Adrenal gland (tissue), 12 donors: ENCODE results near the gene LIN7B. TPM values are rescaled to one million over a fixed set of nuclear protein-coding genes. Genes with fewer than 3 reads are reported as not detected.

Experiments
- DNase-seq, 7 donors: peaks; one replicate each; pipeline ENCODE4 v3.0.0-alpha.2; 2019 to 2020
- H3K27ac ChIP-seq, 5 donors: fragments of 200-600 bp; sonication (generic) in 4 of 5; 1 replicate in 3 of 5; 2 replicates in 2 of 5; pipeline versions ENCODE4 v1.5.1 to v1.8.0; 2016 to 2020; ENCODE audit warnings: mild to moderate bottlenecking in 1 of 5
- H3K27me3 ChIP-seq: fragments of 200-600 bp; 2 replicates; pipeline ENCODE4 v1.8.0; 2021
- H3K36me3 ChIP-seq, 2 donors: fragments of 200-600 bp; replicated peaks in 1 of 2; 1 replicate in 1 of 2; 2 replicates in 1 of 2; pipeline versions ENCODE4 v1.5.1 to v1.8.0; 2018 to 2022
- H3K4me1 ChIP-seq, 2 donors: fragments of 200-600 bp; replicated peaks in 1 of 2; 1 replicate in 1 of 2; 2 replicates in 1 of 2; pipeline versions ENCODE4 v1.5.1 to v1.8.0; 2018 to 2021
- H3K4me3 ChIP-seq, 4 donors: fragments of 200-600 bp; sonication (generic) in 3 of 4; one replicate each; pipeline ENCODE4 v1.5.1; 2016 to 2018
- H3K9me3 ChIP-seq, 3 donors: fragments of 200-600 bp; sonication (generic) in 1 of 3; replicated peaks in 1 of 3; 1 replicate in 2 of 3; 2 replicates in 1 of 3; pipeline versions ENCODE4 v1.5.1 to v1.8.0; 2016 to 2021
- CTCF ChIP-seq, 6 experiments: fragments of 450-650 bp in 4 of 6; fragments of 200-600 bp in 2 of 6; sonication (generic) in 1 of 6; IDR thresholded peaks; 1 replicate in 5 of 6; 2 replicates in 1 of 6; pipeline versions ENCODE4 v1.5.1 to v1.8.0; 2016 to 2021; ENCODE audit warnings: antibody characterized with exemption in 6 of 6, mild to moderate bottlenecking in 2 of 6, moderate library complexity in 1 of 6
- POLR2A ChIP-seq, 2 donors: fragments of 450-650 bp; IDR thresholded peaks; one replicate each; pipeline ENCODE4 v1.6.1; 2017; ENCODE audit warnings: antibody characterized with exemption in 2 of 2, mild to moderate bottlenecking in 2 of 2, moderate library complexity in 1 of 2
- WGBS, 4 donors: extraction: QIAGEN DNeasy Blood & Tissue Kit in 2 of 4; methylation state at CpG; one replicate each; pipeline versions ENCODE4 v1.1.5 to v1.1.7; 2013 to 2017; 5-methylcytosine and 5-hydroxymethylcytosine counted together
- intact Hi-C, 2 donors: fragments of 100-400 bp; cut with DNase I; formaldehyde crosslinking; loops; one replicate each; pipeline versions ENCODE4 v1.14.1 to v1.15.0; 2022 to 2023
- polyA plus RNA-seq, 3 donors: library from polyadenylated mRNA; stranded (reverse); fragments of 200-250 nt in 2 of 3; fragments of 350-450 nt in 1 of 3; fragmentation: Illumina TruSeq in 1 of 3; extraction: RNeasy Lipid Tissue Mini Kit (QIAGEN cat#74804) in 1 of 3; gene quantifications; one replicate each; pipeline ENCODE4 v1.2.3, GENCODE V29; 2013 to 2014
- total RNA-seq, 9 donors: library from RNA; depleted of rRNA in 4 of 9; stranded (reverse); fragments of >200 nt in 4 of 9; fragments of 120-200 nt in 1 of 9; fragmentation: NEBNext Ultra II Directional in 1 of 9; extraction: Animal tissue kit (Norgen Biotek cat#: 25700) in 1 of 9; gene quantifications; one replicate each; pipeline versions ENCODE4 v1.1.0 to v1.2.4, GENCODE V29; 2013 to 2023
- donor health status: healthy with polysubstance abuse.
- donor health status: Bipolar disorder and iron deficiency.
- donor health status: DM: yes; HTN: yes; CAD: no.
- donor health status: DM: no; HTN: no; CAD: no.
- donor health status: DM: no; HTN: no; CAD: no.
- donor health status: DM: yes; HTN: yes; CAD: no.

The LIN7B gene
- total and polyA plus RNA-seq, 12 donors, result 4.4 to 35.2 (median 11.1) TPM

DNA sequence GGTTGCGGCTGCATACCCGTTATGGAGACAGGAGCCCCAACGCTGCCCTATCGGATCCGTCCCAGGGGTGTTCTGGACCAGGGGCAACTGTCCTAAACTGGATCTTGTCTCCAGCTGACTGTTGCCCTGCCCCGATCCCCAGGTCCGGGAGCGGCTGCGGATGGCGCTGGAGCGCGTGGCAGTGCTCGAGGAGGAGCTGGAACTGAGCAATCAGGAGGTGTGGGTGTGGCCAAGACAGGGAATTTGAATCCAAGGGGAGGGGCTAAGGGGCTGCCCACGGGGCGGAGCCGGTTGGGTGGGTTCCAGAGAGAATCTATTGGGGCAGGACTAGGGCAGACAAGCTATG lies 15.0 kb downstream of the LIN7B start:
- Histone ChIP-seq H3K36me3 (no peaks in the 10 kb centered on the region), H3K27me3 (no peaks in the 10 kb centered on the region), H3K27ac (no peak overlapping the region), H3K9me3 (no peaks in the 10 kb centered on the region), H3K4me1 (peaks cover 0 to 19% of the 10 kb centered on the region in 2 donors), H3K4me3 (no peak overlapping the region)
- intact Hi-C loops, result no loop called here
- peak in 1 of 7 donors; percentile 51 for DNase-seq
- WGBS, 4 donors, result 35 to 76% (median 69%) methylated on average over 5 to 16 of the region's 16 CpGs
- no peak for TF ChIP-seq POLR2A (IDR thresholded peaks at IDR 0.05)
- TF ChIP-seq CTCF (IDR thresholded peaks at IDR 0.05), result no peak

GRCh38 chr19:49130325-49130724 lies 16.2 kb downstream of the LIN7B start:
- H3K27ac ChIP-seq, result no peak overlapping the region
- DNase-seq, result no peak
- 94 to 96% (median 94%) methylated on average over 24 of the region's 24 CpGs for WGBS, 4 donors
- intact Hi-C loops, result no loop called here
- no peaks in the 10 kb centered on the region for H3K36me3 ChIP-seq
- TF ChIP-seq POLR2A (IDR thresholded peaks at IDR 0.05) (no peak), CTCF (IDR thresholded peaks at IDR 0.05) (no peak)
- no peaks in the 10 kb centered on the region for H3K9me3 ChIP-seq
- no peak overlapping the region for H3K4me3 ChIP-seq
- peaks cover 0 to 20% of the 10 kb centered on the region in 2 donors for H3K4me1 ChIP-seq
- H3K27me3 ChIP-seq, result no peaks in the 10 kb centered on the region

DNA sequence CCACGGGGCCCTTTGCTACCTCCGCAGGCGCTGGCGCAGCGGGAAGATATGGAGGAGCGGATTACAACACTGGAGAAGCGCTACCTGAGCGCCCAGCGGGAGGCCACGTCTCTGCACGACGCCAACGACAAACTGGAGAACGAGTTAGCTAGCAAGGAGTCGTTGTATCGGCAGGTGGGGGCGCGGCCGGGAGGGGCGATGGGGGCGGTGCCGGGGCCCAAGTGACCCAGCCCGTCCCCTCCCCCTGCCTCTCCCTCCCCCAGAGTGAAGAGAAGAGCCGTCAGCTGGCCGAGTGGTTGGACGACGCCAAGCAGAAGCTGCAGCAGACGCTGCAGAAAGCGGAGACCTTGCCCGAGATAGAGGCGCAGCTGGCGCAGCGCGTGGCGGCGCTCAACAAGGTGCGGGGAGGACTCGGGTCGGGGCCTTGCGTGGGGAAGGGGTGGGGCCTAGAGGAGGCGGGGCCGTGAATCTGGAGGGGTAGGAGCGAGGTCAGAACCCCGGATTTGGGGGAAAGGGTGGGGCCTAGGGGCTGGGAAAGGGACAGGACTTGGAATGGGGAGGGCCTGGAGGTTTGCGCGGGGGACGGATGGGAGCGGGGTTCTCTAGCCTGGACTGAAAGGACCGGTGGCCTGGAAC lies 18.9 kb downstream of the LIN7B start:
- 26 to 39% (median 27%) methylated on average over 8 to 49 of the region's 49 CpGs for WGBS, 4 donors
- Histone ChIP-seq H3K36me3 (no peaks in the 10 kb centered on the region), H3K4me1 (peaks cover 0 to 20% of the 10 kb centered on the region in 2 donors), H3K9me3 (no peaks in the 10 kb centered on the region), H3K27ac (peak overlapping the region in 2 of 5 donors; percentile 54 to 66), H3K27me3 (no peaks in the 10 kb centered on the region), H3K4me3 (peak overlapping the region in 1 of 4 donors; percentile 46)
- intact Hi-C loops, result no loop called here
- no peak for TF ChIP-seq CTCF (IDR thresholded peaks at IDR 0.05)
- peak in 4 of 7 donors; percentile 52 to 79 (median 63) for DNase-seq

DNA sequence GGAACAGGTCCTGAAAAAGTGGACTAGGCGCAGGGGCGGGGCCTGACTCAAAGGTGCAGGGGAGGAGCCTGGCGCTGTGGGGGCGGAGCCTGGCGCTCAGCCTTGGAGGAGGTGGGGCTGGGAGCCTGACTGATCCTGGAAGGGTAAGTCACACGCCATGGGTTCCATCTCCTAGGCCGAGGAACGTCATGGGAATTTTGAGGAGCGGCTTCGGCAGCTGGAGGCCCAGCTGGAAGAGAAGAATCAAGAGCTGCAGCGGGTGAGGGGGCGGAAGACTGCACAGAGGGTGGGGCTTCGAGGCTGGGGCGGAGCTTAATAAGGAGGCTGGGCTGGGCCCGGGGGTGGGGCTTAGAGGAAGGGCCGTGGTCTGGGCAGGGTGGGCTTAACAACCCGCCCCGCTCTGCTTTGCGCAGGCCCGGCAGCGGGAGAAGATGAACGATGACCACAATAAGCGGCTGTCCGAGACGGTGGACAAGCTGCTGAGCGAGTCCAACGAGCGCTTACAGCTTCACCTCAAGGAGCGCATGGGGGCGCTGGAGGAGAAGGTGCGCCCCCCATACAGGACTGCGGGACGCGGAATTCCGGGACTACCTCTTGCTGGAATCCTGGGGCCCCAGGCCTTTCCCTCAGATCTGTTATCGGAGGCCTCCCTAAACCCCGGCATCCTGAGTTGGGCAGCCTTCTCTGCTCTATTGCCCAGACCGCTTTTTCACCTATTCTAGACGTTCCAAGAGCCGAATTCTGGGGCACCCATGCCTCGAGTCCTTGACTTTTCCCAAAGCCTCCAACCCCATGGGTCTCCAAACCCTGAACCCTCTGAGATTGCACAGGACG lies 19.7 kb downstream of the LIN7B start:
- Histone ChIP-seq H3K27ac (peak overlapping the region in 2 of 5 donors; percentile 54 to 66), H3K9me3 (no peaks in the 10 kb centered on the region), H3K27me3 (no peaks in the 10 kb centered on the region), H3K36me3 (no peaks in the 10 kb centered on the region), H3K4me1 (peaks cover 0 to 13% of the 10 kb centered on the region in 2 donors), H3K4me3 (peak overlapping the region in 1 of 4 donors; percentile 46)
- WGBS, 4 donors, result 22 to 43% (median 31%) methylated on average over 29 to 42 of the region's 42 CpGs
- intact Hi-C loops, result no loop called here
- peak; percentile 78 to 89 (median 85) for DNase-seq
- no peak for TF ChIP-seq CTCF (IDR thresholded peaks at IDR 0.05)
- TF ChIP-seq POLR2A (IDR thresholded peaks at IDR 0.05), result no peak
